NCI-H1930 (cell line): ENCODE data around the gene DCST2.

Experiments used
- DNase-seq, 2 experiments: peaks; one replicate each; lab custom pipeline; 2025; lab: John Stamatoyannopoulos, UW

DCST2 gene

GRCh38 chr1:155026588-155026987 is 7.0 kb downstream of the DCST2 start:
- DNase-seq, result no peak

GRCh38 chr1:155026154-155026553 is 7.4 kb downstream of the DCST2 start:
- DNase-seq, result no peak

GRCh38 chr1:155024315-155024714 is 9.3 kb downstream of the DCST2 start:
- no peak for DNase-seq

- DNase-seq, result no peak
Measured at GRCh38 chr1:155023627-155024026, 10.0 kb downstream of the DCST2 start.

- no peak for DNase-seq
Measured at GRCh38 chr1:155022927-155023236, 10.7 kb downstream of the DCST2 start.

GRCh38 chr1:155022136-155022926 is 11.2 kb downstream of the DCST2 start:
- no peak for DNase-seq

GRCh38 chr1:155019377-155020245 is 14.0 kb downstream of the DCST2 start:
- no peak for DNase-seq

GRCh38 chr1:155018617-155019348 is 14.8 kb downstream of the DCST2 start:
- DNase-seq, result no peak

- DNase-seq, result no peak
Measured at GRCh38 chr1:155017946-155018316, 15.7 kb downstream of the DCST2 start.

GRCh38 chr1:155017041-155017945 is 16.3 kb downstream of the DCST2 start:
- peak; percentile 84 to 90 for DNase-seq

- no peak for DNase-seq
Measured at GRCh38 chr1:155016231-155016831, 17.2 kb downstream of the DCST2 start.

- DNase-seq, result no peak
Measured at GRCh38 chr1:155015527-155016230, 17.9 kb downstream of the DCST2 start.

- no peak for DNase-seq
Measured at GRCh38 chr1:155014709-155015508, 18.7 kb downstream of the DCST2 start.

- no peak for DNase-seq
Measured at GRCh38 chr1:155013632-155014031, 19.9 kb downstream of the DCST2 start.

- no peak for DNase-seq
Measured at GRCh38 chr1:155012776-155013602, 20.6 kb downstream of the DCST2 start.

- DNase-seq, result no peak
Measured at GRCh38 chr1:155012026-155012546, 21.5 kb downstream of the DCST2 start.

GRCh38 chr1:155011437-155012025 is 22.1 kb downstream of the DCST2 start:
- DNase-seq, result no peak

- DNase-seq, result no peak
Measured at GRCh38 chr1:155011004-155011416, 22.6 kb downstream of the DCST2 start.
